Mesenchymal stem cell (in vitro differentiated cells and primary cell): Measurements from ENCODE around the gene LRP1B.
A peak's percentile ranks its signal among the peaks of the same experiment; 100 is the strongest.

ENCODE experiments used
- DNase-seq: peaks from one replicate; pipeline ENCODE4 v3.0.0-alpha.2; 2013
- H2AFZ ChIP-seq: one replicate; pipeline ENCODE4 v1.6.1; 2013; ENCODE audit warnings: low read depth, mild to moderate bottlenecking, control low read depth, inconsistent platforms, low read length, moderate library complexity
- H2AK5ac ChIP-seq: 2 replicates; pipeline ENCODE4 v1.6.1; 2013; ENCODE audit warnings: low read length, moderate library complexity, mild to moderate bottlenecking, inconsistent platforms; ENCODE audit not compliant: severe bottlenecking
- H2BK120ac ChIP-seq: one replicate; pipeline ENCODE4 v1.6.1; 2013; ENCODE audit warnings: low read depth, mild to moderate bottlenecking, inconsistent platforms, low read length, moderate library complexity
- H2BK12ac ChIP-seq, 2 experiments: one replicate each; pipeline ENCODE4 v1.6.1; 2013; ENCODE audit warnings: inconsistent platforms in 2 of 2, low read length in 2 of 2, mild to moderate bottlenecking in 2 of 2, moderate library complexity in 2 of 2, control low read depth in 1 of 2
- H2BK15ac ChIP-seq: one replicate; pipeline ENCODE4 v1.6.1; 2013; ENCODE audit warnings: mild to moderate bottlenecking, low read depth, inconsistent platforms; ENCODE audit not compliant: poor library complexity, severe bottlenecking
- H2BK5ac ChIP-seq: 2 replicates; pipeline ENCODE4 v1.6.1; 2013; ENCODE audit warnings: low read depth, mild to moderate bottlenecking, low read length, control low read depth, inconsistent platforms; ENCODE audit not compliant: poor library complexity, severe bottlenecking
- H3K14ac ChIP-seq, 2 experiments: one replicate each; pipeline ENCODE4 v1.6.1; 2013; ENCODE audit warnings: inconsistent platforms in 2 of 2, low read length in 2 of 2, control low read depth in 1 of 2, mild to moderate bottlenecking in 1 of 2, moderate library complexity in 1 of 2
- H3K18ac ChIP-seq, 2 experiments: one replicate each; pipeline ENCODE4 v1.6.1; 2013; ENCODE audit warnings: inconsistent platforms in 2 of 2, low read length in 2 of 2, control low read depth in 1 of 2, low read depth in 1 of 2, mild to moderate bottlenecking in 1 of 2
- H3K23ac ChIP-seq, 2 experiments: one replicate each; pipeline ENCODE4 v1.6.1; 2013; ENCODE audit warnings: inconsistent platforms in 2 of 2, low read length in 2 of 2, mild to moderate bottlenecking in 2 of 2, moderate library complexity in 2 of 2, control low read depth in 1 of 2
- H3K27ac ChIP-seq: 2 replicates; pipeline ENCODE4 v1.5.1; 2013; ENCODE audit warnings: mild to moderate bottlenecking, moderate library complexity, low read length, control low read depth, inconsistent platforms; ENCODE audit not compliant: poor library complexity, severe bottlenecking
- H3K27me3 ChIP-seq, 2 experiments: 2 replicates each; pipeline versions ENCODE4 v1.6.1 to v1.7.0; 2013; ENCODE audit warnings: low read length in 2 of 2, mild to moderate bottlenecking in 2 of 2, moderate library complexity in 2 of 2, control low read depth in 1 of 2, inconsistent platforms in 1 of 2; ENCODE audit not compliant: control insufficient read depth in 1 of 2, insufficient read depth in 1 of 2
- H3K36me3 ChIP-seq, 2 experiments: 2 replicates each; pipeline versions ENCODE4 v1.6.1 to v1.7.0; 2013; ENCODE audit warnings: low read length in 2 of 2, control low read depth in 1 of 2, inconsistent platforms in 1 of 2, low read depth in 1 of 2, mild to moderate bottlenecking in 1 of 2; ENCODE audit not compliant: insufficient read depth in 2 of 2, control insufficient read depth in 1 of 2
- H3K4ac ChIP-seq, 2 experiments: one replicate each; pipeline ENCODE4 v1.6.1; 2013; ENCODE audit warnings: inconsistent platforms in 2 of 2, low read length in 2 of 2, mild to moderate bottlenecking in 2 of 2, moderate library complexity in 2 of 2, control low read depth in 1 of 2, low read depth in 1 of 2
- H3K4me1 ChIP-seq: 2 replicates; pipeline ENCODE4 v1.6.1; 2013; ENCODE audit warnings: low read depth, low read length, control low read depth; ENCODE audit not compliant: control insufficient read depth, insufficient read depth
- H3K4me2 ChIP-seq: 2 replicates; pipeline ENCODE4 v1.6.1; 2013; ENCODE audit warnings: low read length, mild to moderate bottlenecking, inconsistent platforms; ENCODE audit not compliant: poor library complexity, severe bottlenecking
- H3K4me3 ChIP-seq, 2 experiments: 2 replicates each; pipeline versions ENCODE4 v1.5.1 to v1.7.0; 2013; ENCODE audit warnings: low read length in 2 of 2, mild to moderate bottlenecking in 2 of 2, control low read depth in 1 of 2, low read depth in 1 of 2; ENCODE audit not compliant: insufficient read depth in 1 of 2
- H3K79me1 ChIP-seq: replicated peaks from 2 replicates; pipeline ENCODE4 v1.6.1; 2013; ENCODE audit warnings: mild to moderate bottlenecking, control low read depth, low read length, inconsistent platforms; ENCODE audit not compliant: poor library complexity, severe bottlenecking
- H3K9ac ChIP-seq: 2 replicates; pipeline ENCODE4 v1.7.0; 2013; ENCODE audit warnings: mild to moderate bottlenecking, low read length, moderate library complexity
- H3K9me3 ChIP-seq: 2 replicates; pipeline ENCODE4 v1.7.0; 2013; ENCODE audit warnings: mild to moderate bottlenecking, low read length; ENCODE audit not compliant: control insufficient read depth
- H4K8ac ChIP-seq: one replicate; pipeline ENCODE4 v1.6.1; 2013; ENCODE audit warnings: inconsistent platforms, mild to moderate bottlenecking, low read length, moderate library complexity
- H4K91ac ChIP-seq: one replicate; pipeline ENCODE4 v1.6.1; 2013; ENCODE audit warnings: mild to moderate bottlenecking, low read length, inconsistent platforms
- WGBS: methylation state at CpG from one replicate; pipeline ENCODE4 v1.1.7; 2013; ENCODE audit warnings: mixed read lengths; 5-methylcytosine and 5-hydroxymethylcytosine counted together

LRP1B gene

DNA sequence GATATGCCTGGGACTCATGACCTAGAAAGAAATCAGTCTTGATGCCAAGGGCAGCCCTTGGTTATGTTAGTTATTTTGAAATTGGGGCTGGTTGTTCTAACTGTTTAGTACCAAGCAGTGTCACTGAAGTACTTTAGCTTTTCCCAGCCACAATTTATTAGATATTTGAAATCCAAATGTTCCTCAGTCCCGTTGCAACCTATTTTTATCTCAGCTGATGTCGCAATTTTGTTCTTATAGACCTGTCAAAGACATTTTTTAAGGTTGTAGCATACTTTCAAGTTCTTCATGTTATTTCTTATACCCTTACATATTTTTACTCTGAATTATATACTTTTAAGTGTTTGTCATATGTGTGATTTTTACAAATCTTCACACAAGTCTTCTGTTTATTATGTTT lies 100.1 kb downstream of the LRP1B start:
- no peak overlapping the region for H4K8ac ChIP-seq
- no peak overlapping the region for H4K91ac ChIP-seq
- peak; percentile 24 for DNase-seq
- no peak overlapping the region for H2BK12ac ChIP-seq
- H3K27me3 ChIP-seq: no peaks in the 10 kb centered on the region
- H3K4me1 ChIP-seq: no peaks in the 10 kb centered on the region
- H3K4me3 ChIP-seq: no peak overlapping the region
- H2AFZ ChIP-seq: no peak overlapping the region
- no peaks in the 10 kb centered on the region for H3K9me3 ChIP-seq
- H3K79me1 ChIP-seq: no peaks in the 10 kb centered on the region
- no peaks in the 10 kb centered on the region for H3K36me3 ChIP-seq
- H2BK5ac ChIP-seq: no peak overlapping the region
- WGBS: no CpG with 5 or more reads among the region's 2 CpGs
- H3K4ac ChIP-seq: no peak overlapping the region
- no peak overlapping the region for H3K4me2 ChIP-seq
- no peak overlapping the region for H2BK15ac ChIP-seq
- no peak overlapping the region for H3K27ac ChIP-seq
- H2AK5ac ChIP-seq: no peak overlapping the region
- H3K14ac ChIP-seq: no peak overlapping the region
- no peak overlapping the region for H3K9ac ChIP-seq
- no peak overlapping the region for H3K23ac ChIP-seq
- no peak overlapping the region for H2BK120ac ChIP-seq
- no peak overlapping the region for H3K18ac ChIP-seq

DNA sequence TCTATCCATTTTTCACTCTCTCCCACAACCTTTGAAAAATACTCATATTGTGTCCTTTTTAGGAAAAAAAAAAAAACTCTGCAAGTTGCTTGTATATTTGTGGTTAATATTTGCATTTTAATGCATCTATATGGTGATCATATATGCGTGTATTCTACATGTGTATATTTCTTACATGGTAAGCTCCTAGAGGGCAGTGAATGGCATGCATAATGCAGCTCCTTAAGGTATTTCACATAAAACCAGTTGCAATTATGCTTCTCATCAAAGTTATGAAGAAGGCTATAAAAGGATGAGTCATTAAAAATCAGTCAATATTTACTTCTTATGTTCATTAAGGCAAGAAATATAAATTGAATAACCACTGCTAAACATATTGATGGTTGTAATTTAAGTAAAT lies 100.8 kb downstream of the LRP1B start:
- WGBS: no CpG with 5 or more reads among the region's 1 CpG

DNA sequence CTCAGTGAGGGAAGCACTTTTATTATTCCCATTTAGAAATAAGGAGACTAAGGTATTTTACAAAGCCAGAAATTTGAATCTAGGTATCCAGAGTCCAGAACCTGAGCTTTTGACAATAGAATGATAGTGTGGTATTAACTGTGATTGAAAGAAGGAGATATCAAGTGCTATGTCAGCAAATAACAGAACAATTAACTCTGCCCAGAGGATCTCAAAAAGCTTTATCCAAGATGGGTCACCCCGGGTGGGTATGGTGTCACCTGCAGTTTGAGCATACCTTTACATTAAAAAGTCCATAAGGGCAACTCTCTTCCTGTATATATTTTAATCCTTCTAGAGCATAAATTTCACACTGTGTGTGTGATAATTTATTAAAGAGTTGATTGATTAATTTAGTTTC lies 105.4 kb downstream of the LRP1B start:
- Histone ChIP-seq H3K18ac (no peak overlapping the region), H2AK5ac (no peak overlapping the region), H3K23ac (no peak overlapping the region), H4K91ac (no peak overlapping the region), H2BK120ac (no peak overlapping the region), H2BK15ac (no peak overlapping the region), H4K8ac (no peak overlapping the region), H3K36me3 (no peaks in the 10 kb centered on the region), H3K4me3 (no peak overlapping the region), H3K27me3 (no peaks in the 10 kb centered on the region), H3K4me2 (no peak overlapping the region), H2BK5ac (no peak overlapping the region), H3K27ac (no peak overlapping the region), H2AFZ (no peak overlapping the region), H2BK12ac (no peak overlapping the region), H3K9ac (no peak overlapping the region), H3K14ac (no peak overlapping the region), H3K4me1 (no peaks in the 10 kb centered on the region), H3K4ac (no peak overlapping the region), H3K9me3 (no peaks in the 10 kb centered on the region), H3K79me1 (no peaks in the 10 kb centered on the region)
- no peak for DNase-seq
- WGBS: no CpG with 5 or more reads among the region's 1 CpG

More for the DNA sequence above, 100.8 kb downstream of the LRP1B start:
- no peak overlapping the region for H3K27ac ChIP-seq
- no peak overlapping the region for H4K8ac ChIP-seq
- H3K4me2 ChIP-seq: no peak overlapping the region
- H2BK15ac ChIP-seq: no peak overlapping the region
- DNase-seq: no peak
- no peak overlapping the region for H2BK5ac ChIP-seq
- H3K27me3 ChIP-seq: no peaks in the 10 kb centered on the region
- H3K9me3 ChIP-seq: no peaks in the 10 kb centered on the region
- H3K4ac ChIP-seq: no peak overlapping the region
- H2AFZ ChIP-seq: no peak overlapping the region
- no peak overlapping the region for H2BK12ac ChIP-seq
- no peaks in the 10 kb centered on the region for H3K36me3 ChIP-seq
- no peak overlapping the region for H3K9ac ChIP-seq
- no peaks in the 10 kb centered on the region for H3K79me1 ChIP-seq
- H3K4me1 ChIP-seq: no peaks in the 10 kb centered on the region
- H2BK120ac ChIP-seq: no peak overlapping the region
- H3K14ac ChIP-seq: no peak overlapping the region
- H3K18ac ChIP-seq: no peak overlapping the region
- H3K23ac ChIP-seq: no peak overlapping the region
- no peak overlapping the region for H3K4me3 ChIP-seq
- no peak overlapping the region for H4K91ac ChIP-seq
- H2AK5ac ChIP-seq: no peak overlapping the region

DNA sequence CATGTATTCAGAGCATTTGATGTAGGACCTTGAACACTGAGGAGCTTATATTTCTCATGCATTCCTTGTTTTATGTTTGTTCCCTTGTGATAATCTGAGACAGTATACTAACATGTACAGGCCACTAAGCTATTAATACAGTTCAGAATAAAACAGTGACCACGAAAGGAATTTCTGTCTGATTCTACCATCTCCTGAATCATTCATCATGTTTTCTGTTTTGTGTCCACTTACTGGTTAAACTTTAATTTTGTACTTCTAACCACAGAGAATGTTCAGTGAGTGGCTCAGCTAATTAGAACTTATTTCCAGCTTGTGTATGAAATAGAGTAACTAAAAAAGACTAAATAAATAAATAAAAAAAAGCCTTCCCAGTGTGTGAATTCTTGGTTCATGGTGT lies 110.4 kb downstream of the LRP1B start:
- 60% methylated on average over 1 of the region's 1 CpG for WGBS
- peaks cover 2% of the 10 kb centered on the region for H3K4me1 ChIP-seq

More for the DNA sequence above, 110.4 kb downstream of the LRP1B start:
- H3K27me3 ChIP-seq: no peaks in the 10 kb centered on the region
- no peak overlapping the region for H3K23ac ChIP-seq
- H3K27ac ChIP-seq: peak overlapping the region; percentile 84
- H2BK15ac ChIP-seq: no peak overlapping the region
- H3K9ac ChIP-seq: no peak overlapping the region
- H4K8ac ChIP-seq: no peak overlapping the region
- no peak overlapping the region for H4K91ac ChIP-seq
- H3K4me2 ChIP-seq: no peak overlapping the region
- no peak overlapping the region for H3K14ac ChIP-seq
- H3K18ac ChIP-seq: no peak overlapping the region
- no peak overlapping the region for H2AK5ac ChIP-seq
- no peak overlapping the region for H3K4me3 ChIP-seq
- H2BK5ac ChIP-seq: no peak overlapping the region
- H2BK12ac ChIP-seq: no peak overlapping the region
- H3K79me1 ChIP-seq: no peaks in the 10 kb centered on the region
- peak; percentile 17 for DNase-seq
- H3K36me3 ChIP-seq: no peaks in the 10 kb centered on the region
- no peak overlapping the region for H2AFZ ChIP-seq
- H3K9me3 ChIP-seq: no peaks in the 10 kb centered on the region
- no peak overlapping the region for H3K4ac ChIP-seq
- H2BK120ac ChIP-seq: no peak overlapping the region
